Spinal cord (tissue), 10 donors: ENCODE data around the gene PRTG. TPM values are rescaled to one million over a fixed set of nuclear protein-coding genes. Genes with fewer than 3 reads are reported as not detected.

Source experiments
- DNase-seq, 6 donors: peaks; one replicate each; pipeline versions ENCODE4 v3.0.0 to v3.0.0-alpha.2; 2013 to 2015; ENCODE audit warnings: low spot score in 6 of 6, low read depth in 4 of 6
- H3K27ac ChIP-seq: one replicate; pipeline ENCODE4 v1.5.1; 2013; ENCODE audit warnings: low read depth, low read length, control low read depth
- H3K27me3 ChIP-seq: one replicate; pipeline ENCODE4 v1.6.1; 2013; ENCODE audit warnings: low read length; ENCODE audit not compliant: control insufficient read depth, insufficient read depth
- H3K36me3 ChIP-seq: one replicate; pipeline ENCODE4 v1.6.1; 2013; ENCODE audit warnings: low read length; ENCODE audit not compliant: control insufficient read depth, insufficient read depth
- H3K4me1 ChIP-seq: one replicate; pipeline ENCODE4 v1.6.1; 2013; ENCODE audit warnings: low read length; ENCODE audit not compliant: control insufficient read depth, insufficient read depth
- H3K4me3 ChIP-seq: one replicate; pipeline ENCODE4 v1.5.1; 2013; ENCODE audit warnings: low read depth, low read length, control low read depth
- H3K9me3 ChIP-seq: one replicate; pipeline ENCODE4 v1.6.1; 2013; ENCODE audit warnings: low read length; ENCODE audit not compliant: control insufficient read depth, insufficient read depth
- WGBS: methylation state at CpG from one replicate; pipeline ENCODE4 v1.1.5; 2013; ENCODE audit warnings: missing lambda C conversion rate; ENCODE audit not compliant: insufficient coverage; 5-methylcytosine and 5-hydroxymethylcytosine counted together
- polyA plus RNA-seq, 2 donors: library from polyadenylated mRNA; unstranded; fragments of 120-200 nt; gene quantifications; one replicate each; pipeline ENCODE4 v1.2.1, GENCODE V29; 2013; ENCODE audit not compliant: insufficient read length in 2 of 2
- total RNA-seq, 2 donors: library from RNA; depleted of rRNA in 1 of 2; stranded (reverse); fragments of 120-200 nt in 1 of 2; fragments of >200 nt in 1 of 2; gene quantifications; one replicate each; pipeline versions ENCODE4 v1.2.3 to v1.2.4, GENCODE V29; 2013 to 2014
- donor health status: healthy.

The PRTG gene
- total and polyA plus RNA-seq, 4 donors: 3.0 to 11.9 (median 7.5) TPM

- H3K27me3 ChIP-seq: no peaks in the 10 kb centered on the region
- no peaks in the 10 kb centered on the region for H3K36me3 ChIP-seq
- no peaks in the 10 kb centered on the region for H3K4me1 ChIP-seq
- 92% methylated on average over 1 of the region's 2 CpGs for WGBS
- DNase-seq: no peak
- H3K4me3 ChIP-seq: no peak overlapping the region
- no peaks in the 10 kb centered on the region for H3K9me3 ChIP-seq
- no peak overlapping the region for H3K27ac ChIP-seq
These were observed 7.8 kb upstream of the PRTG start for GRCh38 chr15:55750706-55751105.

GRCh38 chr15:55743729-55744655 is 1.0 kb upstream of the PRTG start:
- Histone ChIP-seq H3K9me3 (no peaks in the 10 kb centered on the region), H3K27ac (peak overlapping the region; percentile 69), H3K27me3 (peaks cover 25% of the 10 kb centered on the region), H3K4me3 (peak overlapping the region; percentile 59), H3K4me1 (peaks cover 13% of the 10 kb centered on the region), H3K36me3 (no peaks in the 10 kb centered on the region)
- 33% methylated on average over 7 of the region's 21 CpGs for WGBS
- DNase-seq: peak in 2 of 6 donors; percentile 4 to 29

- H3K27ac ChIP-seq: no peak overlapping the region
- no peaks in the 10 kb centered on the region for H3K9me3 ChIP-seq
- under 1% methylated on average over 52 of the region's 52 CpGs for WGBS
- peaks cover 25% of the 10 kb centered on the region for H3K27me3 ChIP-seq
- peak in 5 of 6 donors; percentile 38 to 86 (median 51) for DNase-seq
- peak overlapping the region; percentile 59 for H3K4me3 ChIP-seq
- peaks cover 13% of the 10 kb centered on the region for H3K4me1 ChIP-seq
- H3K36me3 ChIP-seq: no peaks in the 10 kb centered on the region
These were observed 440 bp downstream of the PRTG start for GRCh38 chr15:55742498-55742926.

GRCh38 chr15:55741833-55742497 is 987 bp downstream of the PRTG start:
- Histone ChIP-seq H3K9me3 (no peaks in the 10 kb centered on the region), H3K27ac (peak overlapping the region; percentile 3), H3K27me3 (peaks cover 25% of the 10 kb centered on the region), H3K4me1 (peaks cover 13% of the 10 kb centered on the region), H3K36me3 (no peaks in the 10 kb centered on the region), H3K4me3 (peak overlapping the region; percentile 59)
- DNase-seq: peak in 3 of 6 donors; percentile 19 to 53 (median 39)
- WGBS: 0% methylated on average over 34 of the region's 34 CpGs

- Histone ChIP-seq H3K36me3 (no peaks in the 10 kb centered on the region), H3K27ac (peak overlapping the region; percentile 3), H3K9me3 (no peaks in the 10 kb centered on the region), H3K4me3 (peak overlapping the region; percentile 59), H3K27me3 (peaks cover 25% of the 10 kb centered on the region), H3K4me1 (peaks cover 13% of the 10 kb centered on the region)
- DNase-seq: peak in 3 of 6 donors; percentile 5 to 13 (median 7)
- WGBS: 10% methylated on average over 11 of the region's 21 CpGs
These were observed 1.7 kb downstream of the PRTG start for GRCh38 chr15:55740981-55741832.

GRCh38 chr15:55740359-55740878 is 2.5 kb downstream of the PRTG start:
- 38% methylated on average over 7 of the region's 11 CpGs for WGBS
- H3K36me3 ChIP-seq: no peaks in the 10 kb centered on the region
- H3K9me3 ChIP-seq: no peaks in the 10 kb centered on the region
- H3K4me1 ChIP-seq: peaks cover 13% of the 10 kb centered on the region
- H3K27ac ChIP-seq: no peak overlapping the region
- H3K27me3 ChIP-seq: peaks cover 25% of the 10 kb centered on the region
- no peak overlapping the region for H3K4me3 ChIP-seq
- peak in 2 of 6 donors; percentile 5 to 25 for DNase-seq

- Histone ChIP-seq H3K9me3 (no peaks in the 10 kb centered on the region), H3K27me3 (peaks cover 25% of the 10 kb centered on the region), H3K4me3 (no peak overlapping the region), H3K27ac (no peak overlapping the region), H3K36me3 (no peaks in the 10 kb centered on the region), H3K4me1 (peaks cover 13% of the 10 kb centered on the region)
- DNase-seq: no peak
- no CpG with 5 or more reads among the region's 1 CpG for WGBS
These were observed 3.3 kb downstream of the PRTG start for GRCh38 chr15:55739641-55740040.

GRCh38 chr15:55738715-55739114 is 4.2 kb downstream of the PRTG start:
- peaks cover 25% of the 10 kb centered on the region for H3K27me3 ChIP-seq

GRCh38 chr15:55737373-55737772 is 5.6 kb downstream of the PRTG start:
- Histone ChIP-seq H3K4me3 (no peak overlapping the region), H3K9me3 (no peaks in the 10 kb centered on the region), H3K36me3 (no peaks in the 10 kb centered on the region), H3K27ac (no peak overlapping the region), H3K27me3 (peaks cover 25% of the 10 kb centered on the region), H3K4me1 (peaks cover 9% of the 10 kb centered on the region)
- no peak for DNase-seq

More at GRCh38 chr15:55738715-55739114, 4.2 kb downstream of the PRTG start:
- WGBS: no CpG with 5 or more reads among the region's 1 CpG
- Histone ChIP-seq H3K4me3 (no peak overlapping the region), H3K9me3 (no peaks in the 10 kb centered on the region), H3K4me1 (peaks cover 9% of the 10 kb centered on the region), H3K27ac (no peak overlapping the region), H3K36me3 (no peaks in the 10 kb centered on the region)
- DNase-seq: no peak
